Stomach smooth muscle (tissue), 2 donors: Measurements from ENCODE around the gene LSS.
"Not testable (repeated sequence)": the region's sequence is repeated elsewhere in the genome, so short reads cannot be mapped to it uniquely, and the experiment has no call there.

Source experiments
- H3K27ac ChIP-seq: one replicate; pipeline ENCODE4 v1.7.0; 2013; ENCODE audit warnings: mild to moderate bottlenecking, low read length, inconsistent platforms
- H3K27me3 ChIP-seq, 2 donors: one replicate each; pipeline ENCODE4 v1.7.0; 2013; ENCODE audit warnings: low read length in 2 of 2; ENCODE audit not compliant: insufficient read depth in 2 of 2, control insufficient read depth in 1 of 2
- H3K36me3 ChIP-seq, 2 donors: one replicate each; pipeline ENCODE4 v1.7.0; 2013; ENCODE audit warnings: low read length in 2 of 2; ENCODE audit not compliant: control insufficient read depth in 2 of 2, insufficient read depth in 2 of 2
- H3K4me1 ChIP-seq: one replicate; pipeline ENCODE4 v1.7.0; 2013; ENCODE audit warnings: low read length; ENCODE audit not compliant: control insufficient read depth, insufficient read depth
- H3K4me3 ChIP-seq, 2 donors: one replicate each; pipeline ENCODE4 v1.7.0; 2013; ENCODE audit warnings: low read length in 2 of 2
- H3K9ac ChIP-seq, 2 donors: one replicate each; pipeline ENCODE4 v1.7.0; 2013; ENCODE audit warnings: low read length in 2 of 2, mild to moderate bottlenecking in 1 of 2
- H3K9me3 ChIP-seq, 2 donors: one replicate each; pipeline ENCODE4 v1.7.0; 2013; ENCODE audit warnings: low read length in 2 of 2; ENCODE audit not compliant: control insufficient read depth in 2 of 2
- donor health status: healthy.
- donor health status: Pancreatic carcinoma.

The LSS gene

GRCh38 chr21:46183337-46183909, 45.2 kb downstream of the LSS start:
- H3K27ac ChIP-seq, H3K4me1 ChIP-seq, H3K9ac ChIP-seq, H3K36me3 ChIP-seq, H3K9me3 ChIP-seq, H3K27me3 ChIP-seq: not testable (repeated sequence)
- peak overlapping the region in 1 of 2 donors; percentile 76 for H3K4me3 ChIP-seq

- Histone ChIP-seq H3K9ac (no peak overlapping the region), H3K36me3 (no peaks in the 10 kb centered on the region), H3K4me1 (peaks cover 6% of the 10 kb centered on the region), H3K27me3 (peaks cover 0 to 5% of the 10 kb centered on the region in 2 donors), H3K9me3 (no peaks in the 10 kb centered on the region), H3K4me3 (no peak overlapping the region), H3K27ac (no peak overlapping the region)
Observed at GRCh38 chr21:46182548-46183336, 45.8 kb downstream of the LSS start.

- H3K9ac ChIP-seq = no peak overlapping the region
- H3K4me1 ChIP-seq = peaks cover 6% of the 10 kb centered on the region
Observed at GRCh38 chr21:46181953-46182547, 46.5 kb downstream of the LSS start.

GRCh38 chr21:46181436-46181835, 47.1 kb downstream of the LSS start:
- peaks cover 0 to 5% of the 10 kb centered on the region in 2 donors for H3K27me3 ChIP-seq
- no peak overlapping the region for H3K9ac ChIP-seq
- H3K27ac ChIP-seq = no peak overlapping the region
- no peak overlapping the region for H3K4me3 ChIP-seq
- H3K9me3 ChIP-seq = no peaks in the 10 kb centered on the region
- no peaks in the 10 kb centered on the region for H3K36me3 ChIP-seq
- peaks cover 6% of the 10 kb centered on the region for H3K4me1 ChIP-seq

More at GRCh38 chr21:46181953-46182547, 46.5 kb downstream of the LSS start:
- H3K9me3 ChIP-seq = no peaks in the 10 kb centered on the region
- no peaks in the 10 kb centered on the region for H3K36me3 ChIP-seq
- no peak overlapping the region for H3K4me3 ChIP-seq
- H3K27ac ChIP-seq = no peak overlapping the region
- peaks cover 0 to 5% of the 10 kb centered on the region in 2 donors for H3K27me3 ChIP-seq

GRCh38 chr21:46180778-46181391, 47.7 kb downstream of the LSS start:
- Histone ChIP-seq H3K36me3 (no peaks in the 10 kb centered on the region), H3K9ac (no peak overlapping the region), H3K27ac (no peak overlapping the region), H3K9me3 (no peaks in the 10 kb centered on the region), H3K27me3 (peaks cover 0 to 3% of the 10 kb centered on the region in 2 donors), H3K4me1 (peaks cover 6% of the 10 kb centered on the region), H3K4me3 (no peak overlapping the region)

GRCh38 chr21:46180079-46180722, 48.4 kb downstream of the LSS start:
- no peaks in the 10 kb centered on the region for H3K27me3 ChIP-seq
- no peak overlapping the region for H3K9ac ChIP-seq
- H3K4me3 ChIP-seq = no peak overlapping the region
- H3K27ac ChIP-seq = no peak overlapping the region
- no peaks in the 10 kb centered on the region for H3K9me3 ChIP-seq
- H3K4me1 ChIP-seq = peaks cover 6% of the 10 kb centered on the region
- no peaks in the 10 kb centered on the region for H3K36me3 ChIP-seq

- H3K27me3 ChIP-seq = no peaks in the 10 kb centered on the region
- no peaks in the 10 kb centered on the region for H3K36me3 ChIP-seq
- no peak overlapping the region for H3K27ac ChIP-seq
- H3K9ac ChIP-seq = no peak overlapping the region
- no peak overlapping the region for H3K4me3 ChIP-seq
- H3K9me3 ChIP-seq = no peaks in the 10 kb centered on the region
- H3K4me1 ChIP-seq = peaks cover 3% of the 10 kb centered on the region
Observed at GRCh38 chr21:46179708-46180078, 48.9 kb downstream of the LSS start.

GRCh38 chr21:46178961-46179360, 49.6 kb downstream of the LSS start:
- no peaks in the 10 kb centered on the region for H3K9me3 ChIP-seq
- H3K4me3 ChIP-seq = no peak overlapping the region
- H3K27me3 ChIP-seq = no peaks in the 10 kb centered on the region
- H3K27ac ChIP-seq = no peak overlapping the region
- H3K9ac ChIP-seq = no peak overlapping the region
- H3K4me1 ChIP-seq = peaks cover 1% of the 10 kb centered on the region
- H3K36me3 ChIP-seq = no peaks in the 10 kb centered on the region

- not testable (repeated sequence) for H3K36me3 ChIP-seq, H3K4me3 ChIP-seq, H3K4me1 ChIP-seq, H3K9ac ChIP-seq, H3K27me3 ChIP-seq, H3K27ac ChIP-seq, H3K9me3 ChIP-seq
Observed at GRCh38 chr21:46176443-46177129, 52.0 kb downstream of the LSS start.

GRCh38 chr21:46173573-46173972, 55.0 kb downstream of the LSS start:
- Histone ChIP-seq H3K27ac (no peak overlapping the region), H3K36me3 (no peaks in the 10 kb centered on the region)

More at GRCh38 chr21:46173573-46173972, 55.0 kb downstream of the LSS start:
- Histone ChIP-seq H3K9me3 (no peaks in the 10 kb centered on the region), H3K4me3 (no peak overlapping the region), H3K4me1 (no peaks in the 10 kb centered on the region), H3K9ac (no peak overlapping the region), H3K27me3 (no peaks in the 10 kb centered on the region)
